GM12878 (cell line): ENCODE data around the gene MT1HL1. TPM values are rescaled to one million over a fixed set of nuclear protein-coding genes. Genes with fewer than 3 reads are reported as not detected.

ENCODE experiments used
- ATAC-seq: fragments of 200-7000 bp; cut with Tn5 transposase; 3 replicates; pipeline ENCODE4 v1.9.1; 2020; ENCODE audit warnings: mild to moderate bottlenecking, moderate library complexity
- Bru-seq: library from RNA; stranded (reverse); fragments of 400-500 nt; gene quantifications from one replicate; lab custom pipeline; 2021; lab: Mats Ljungman, UMichigan
- BruChase-seq, 2 experiments: library from RNA; stranded (reverse); fragments of 400-500 nt; gene quantifications; one replicate each; lab custom pipeline; 2021; lab: Mats Ljungman, UMichigan
- BruUV-seq: library from RNA; stranded (reverse); fragments of 400-500 nt; replicated peaks from 2 replicates; lab custom pipeline; 2021; lab: Mats Ljungman, UMichigan
- CTCF ChIA-PET: fragments of 300-600 bp; sonication (Branson Sonifier 250); formaldehyde crosslinking; extraction: SDS; loops from one replicate; lab custom pipeline; 2021; ENCODE audit warnings: inconsistent platforms; lab: Yijun Ruan, JAX
- POLR2A ChIA-PET: fragments of 350-600 bp; formaldehyde crosslinking; extraction: SDS; loops from one replicate; lab custom pipeline; 2021; ENCODE audit warnings: inconsistent platforms; lab: Charles Lee
- RAD21 ChIA-PET: fragments of 300-600 bp; sonication (Branson Sonifier 250); formaldehyde crosslinking; loops from one replicate; lab custom pipeline; 2023; ENCODE audit warnings: antibody characterized with exemption; ENCODE audit not compliant: unreplicated experiment; lab: Charles Lee
- SMC1A ChIA-PET: fragments of 300-600 bp; sonication (Branson Sonifier 250); formaldehyde crosslinking; loops from one replicate; lab custom pipeline; 2023; ENCODE audit not compliant: unreplicated experiment, uncharacterized antibody; lab: Charles Lee
- DNase-seq: peaks from one replicate; pipeline ENCODE4 v3.0.0-alpha.2; 2011; ENCODE audit warnings: low read depth, low spot score
- FAIRE-seq: peaks from 3 replicates; lab custom pipeline; 2011; peaks lifted over from hg19 to GRCh38; lab: Jason Lieb, UNC
- H2AFZ ChIP-seq: 2 replicates; pipeline ENCODE4 v1.6.0; 2011; ENCODE audit warnings: low read depth, low read length, control low read depth; ENCODE audit not compliant: control insufficient read depth
- H3K27ac ChIP-seq: 2 replicates; pipeline ENCODE4 v1.5.1; 2011; ENCODE audit warnings: control low read depth; ENCODE audit not compliant: control insufficient read depth, insufficient read depth
- H3K27me3 ChIP-seq, 2 experiments: replicated peaks in 1 of 2; 2 replicates each; pipeline versions ENCODE4 v1.6.0 to v1.6.1; 2011; ENCODE audit warnings: low read length in 1 of 2; ENCODE audit not compliant: control insufficient read depth in 2 of 2, insufficient read depth in 2 of 2
- H3K36me3 ChIP-seq, 2 experiments: 2 replicates each; pipeline ENCODE4 v1.5.1; 2011; ENCODE audit warnings: low read length in 1 of 2; ENCODE audit not compliant: control insufficient read depth in 2 of 2, insufficient read depth in 2 of 2
- H3K4me1 ChIP-seq: 2 replicates; pipeline ENCODE4 v1.6.1; 2011; ENCODE audit warnings: mild to moderate bottlenecking, low read length, moderate library complexity, mixed read lengths; ENCODE audit not compliant: control insufficient read depth, insufficient read depth
- H3K4me2 ChIP-seq: 2 replicates; pipeline ENCODE4 v1.6.0; 2011; ENCODE audit warnings: control low read depth; ENCODE audit not compliant: control insufficient read depth, insufficient read depth
- H3K4me3 ChIP-seq: fragments of 200-600 bp; sonication (generic); 2 replicates; pipeline ENCODE4 v1.5.1; 2016
- H3K79me2 ChIP-seq: 2 replicates; pipeline ENCODE4 v1.6.0; 2011; ENCODE audit warnings: low read length; ENCODE audit not compliant: control insufficient read depth, insufficient read depth
- H3K9ac ChIP-seq: 2 replicates; pipeline ENCODE4 v1.8.0; 2011; ENCODE audit warnings: low read length, control low read depth, mixed read lengths; ENCODE audit not compliant: control insufficient read depth, insufficient read depth
- H3K9me3 ChIP-seq: replicated peaks from 3 replicates; pipeline ENCODE4 v1.5.1; 2011; ENCODE audit warnings: mild to moderate bottlenecking, low read length; ENCODE audit not compliant: control insufficient read depth, insufficient read depth
- H4K20me1 ChIP-seq: 2 replicates; pipeline ENCODE4 v1.6.0; 2011; ENCODE audit not compliant: control insufficient read depth, insufficient read depth
- ESRRA ChIP-seq: IDR thresholded peaks from 2 replicates; pipeline ENCODE4 v1.6.1; 2012; ENCODE audit warnings: mild to moderate bottlenecking, low read length, improper control_type of control experiment
- HSF1 ChIP-seq: fragments of 150-350 bp; IDR thresholded peaks from 2 replicates; pipeline ENCODE4 v1.6.1; 2014; ENCODE audit warnings: mild to moderate bottlenecking, low read depth, low read length
- NFIC ChIP-seq: IDR thresholded peaks from 2 replicates; pipeline ENCODE4 v1.6.1; 2012; ENCODE audit warnings: low read depth, mild to moderate bottlenecking, inconsistent platforms, low read length, moderate library complexity
- TCF7 ChIP-seq: IDR thresholded peaks from 2 replicates; pipeline ENCODE4 v1.6.1; 2014; ENCODE audit warnings: antibody characterized with exemption, borderline replicate concordance
- ZNF24 ChIP-seq: fragments of 450-650 bp; IDR thresholded peaks from 2 replicates; pipeline ENCODE4 v1.6.1; 2017; ENCODE audit warnings: antibody characterized with exemption, mild to moderate bottlenecking
- WGBS: methylation state at CpG from one replicate; pipeline ENCODE4 v1.1.6; 2016; ENCODE audit warnings: low lambda C conversion rate; ENCODE audit not compliant: insufficient replicate concordance, insufficient coverage; ENCODE audit errors: missing lambda C conversion rate; 5-methylcytosine and 5-hydroxymethylcytosine counted together
- in situ Hi-C: fragments of 300-500 bp; cut with MboI; formaldehyde crosslinking; loops from 9 replicates; pipeline ENCODE4 v1.14.3; 2018; ENCODE audit warnings: mixed read lengths
- intact Hi-C: fragments of 100-400 bp; cut with micrococcal nuclease; formaldehyde crosslinking; loops from one replicate; pipeline ENCODE4 v1.14.2; 2022; ENCODE audit not compliant: unreplicated experiment
- long read RNA-seq, 2 experiments: library from polyadenylated mRNA; unstranded; transcript quantifications; one replicate each; pipeline ENCODE4 v2.0.0, GENCODE V29; 2019 to 2020
- polyA minus RNA-seq, 3 experiments: library from RNA; depleted of rRNA, polyadenylated mRNA; stranded (reverse); fragments of >200 nt; gene quantifications; 2 replicates each; pipeline ENCODE4 v1.2.3, GENCODE V29; 2011
- polyA plus RNA-seq, 11 experiments: library from polyadenylated mRNA; depleted of rRNA in 4 of 11; unstranded in 6 of 11; stranded (reverse) in 5 of 11; fragments of >200 nt; fragmentation: Nextera tagmentation in 4 of 11; fragmentation: Illumina TruSeq in 1 of 11; extraction: Ambion mirVana in 4 of 11; extraction: Trizol in 1 of 11; gene quantifications; 1 replicate in 1 of 11; 2 replicates in 10 of 11; pipeline versions ENCODE4 v1.2.1 to v1.2.3, GENCODE V29; 2011 to 2016; ENCODE audit warnings: inconsistent platforms in 2 of 11, missing spikeins in 2 of 11, low read depth in 1 of 11
- total RNA-seq, 4 experiments: library from RNA; depleted of rRNA in 3 of 4; stranded (reverse); fragments of >200 nt in 3 of 4; fragmentation: Illumina TruSeq in 1 of 4; extraction: Trizol in 1 of 4; gene quantifications; 2 replicates each; pipeline versions ENCODE4 v1.2.1 to v1.2.3, GENCODE V29; 2013 to 2021

MT1HL1 gene
- not detected in 2 replicates for total RNA-seq (2013; cell fraction: nucleolus; rRNA removed)
- total RNA-seq (2014; rRNA removed) (not detected in 2 replicates), total RNA-seq (2014; rRNA removed; fragmentation: Illumina TruSeq; extraction: Trizol) (not detected in 2 replicates), total RNA-seq (2021) (not detected in 2 replicates), polyA plus RNA-seq (2011; rRNA removed) (not detected in 2 replicates), polyA plus RNA-seq (2014; fragmentation: Illumina TruSeq; extraction: Trizol) (not detected in 2 replicates), polyA plus RNA-seq (2014; fragmentation: Nextera tagmentation; extraction: Ambion mirVana) (not detected), polyA plus RNA-seq (2014; rRNA removed) (not detected in 2 replicates), polyA plus RNA-seq (2016; fragmentation: Nextera tagmentation; extraction: Ambion mirVana) (not detected), polyA minus RNA-seq (2011; rRNA and poly(A)+ RNA removed) (not detected in 2 replicates), Bru-seq, nascent RNA (not detected), BruChase-seq, experiment 1, labeled RNA remaining after a 6-hour chase (not detected), BruChase-seq, experiment 2, labeled RNA remaining after a 2-hour chase (not detected)
- polyA plus RNA-seq (2011; ENCODE audit: low read depth) = not detected
- polyA plus RNA-seq (2011; cell fraction: cytosol; rRNA removed) = not detected in 2 replicates
- not detected in 2 replicates for polyA plus RNA-seq (2011; cell fraction: nucleus; rRNA removed)
- not detected in 2 replicates for polyA plus RNA-seq (2012)
- polyA minus RNA-seq (2011; cell fraction: cytosol; rRNA and poly(A)+ RNA removed) = not detected in 2 replicates
- polyA minus RNA-seq (2011; cell fraction: nucleus; rRNA and poly(A)+ RNA removed) = not detected in 2 replicates
- long read RNA-seq, experiment 1 = 0 reads
- long read RNA-seq, experiment 2 = 0 reads

DNA sequence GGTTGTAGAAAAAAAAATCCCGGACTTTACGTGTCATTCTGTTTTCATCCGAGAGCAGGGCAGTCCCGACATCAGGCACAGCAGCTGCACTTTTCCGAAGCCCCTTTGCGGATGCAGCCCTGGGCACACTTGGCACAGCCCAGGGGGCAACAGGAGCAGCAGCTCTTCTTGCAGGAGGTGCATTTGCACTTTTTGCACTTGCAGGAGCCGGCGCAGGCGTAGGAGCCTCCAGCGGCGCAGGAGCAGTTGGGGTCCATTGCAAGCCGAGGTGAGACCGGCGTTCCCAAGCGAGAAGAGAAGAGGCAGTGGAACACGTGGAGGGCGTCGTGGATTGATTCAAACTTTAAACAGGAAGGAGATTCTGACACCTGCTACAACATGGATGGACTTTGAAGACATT lies at the start of gene MT1HL1:
TSS of gene MT1HL1 (minus strand) at position 326 of the 400 bp plus-strand sequence. CDS start at position 257, 69 bp downstream.
- ChIA-PET RAD21 (no interaction called here), SMC1A (no interaction called here), POLR2A (no interaction called here), CTCF (no interaction called here)
- ATAC-seq (no peak), FAIRE-seq (no peak)
- intact Hi-C loops (no loop called here), in situ Hi-C loops (no loop called here)
- Histone ChIP-seq H3K36me3 (no peaks in the 10 kb centered on the region), H3K27me3 (peaks cover 0 to 2% of the 10 kb centered on the region in 2 experiments; a peak in 1 of 4 replicates), H3K9ac (no peak within 1 kb of the TSS), H3K4me2 (no peak within 1 kb of the TSS), H3K4me3 (no peak within 1 kb of the TSS), H3K9me3 (no peaks in the 10 kb centered on the region)
- WGBS = 57% methylated on average over 18 of the region's 18 CpGs
- no peak for TF ChIP-seq TCF7
- TF ChIP-seq ZNF24 = no peak
- TF ChIP-seq HSF1 = no peak
- TF ChIP-seq ESRRA = no peak
- no peak for TF ChIP-seq NFIC
- TF ChIP-seq, all 136 proteins: peak for 0
- Histone ChIP-seq H2AFZ (no peak within 1 kb of the TSS), H3K4me1 (no peaks in the 10 kb centered on the region), H3K27ac (no peak within 1 kb of the TSS), H4K20me1 (no peaks in the 10 kb centered on the region), H3K79me2 (no peaks in the 10 kb centered on the region)
- no TSS peak for BruUV-seq
- no peak for DNase-seq
